Memory B cell (primary cell): ENCODE measurements around the gene SLC4A2.
"Not testable (repeated sequence)": the region's sequence is repeated elsewhere in the genome, so short reads cannot be mapped to it uniquely, and the experiment has no call there.

Source experiments
- ATAC-seq: fragments of 150-1000 bp; cut with Tn5 transposase; 2 replicates; pipeline ENCODE4 v1.10.0; 2021; ENCODE audit warnings: low read depth, mild to moderate bottlenecking, moderate library complexity
- DNase-seq, 2 donors: peaks; one replicate each; pipeline ENCODE4 v3.0.0; 2022; ENCODE audit warnings: low spot score in 2 of 2
- H3K27ac Mint-ChIP-seq: one replicate; pipeline ENCODE4 v1.8.0; 2022; ENCODE audit warnings: mild to moderate bottlenecking, moderate library complexity, mixed read lengths
- H3K27me3 Mint-ChIP-seq: one replicate; pipeline ENCODE4 v1.8.0; 2022; ENCODE audit warnings: mixed read lengths
- H3K36me3 Mint-ChIP-seq: one replicate; pipeline ENCODE4 v1.8.0; 2022; ENCODE audit warnings: mild to moderate bottlenecking, mixed read lengths
- H3K4me1 Mint-ChIP-seq: one replicate; pipeline ENCODE4 v1.8.0; 2022; ENCODE audit warnings: mixed read lengths
- H3K4me3 Mint-ChIP-seq: one replicate; pipeline ENCODE4 v1.8.0; 2022; ENCODE audit warnings: mild to moderate bottlenecking, moderate library complexity, mixed read lengths
- H3K9me3 Mint-ChIP-seq: one replicate; pipeline ENCODE4 v1.8.0; 2022; ENCODE audit warnings: mixed read lengths

The SLC4A2 gene, protein sequence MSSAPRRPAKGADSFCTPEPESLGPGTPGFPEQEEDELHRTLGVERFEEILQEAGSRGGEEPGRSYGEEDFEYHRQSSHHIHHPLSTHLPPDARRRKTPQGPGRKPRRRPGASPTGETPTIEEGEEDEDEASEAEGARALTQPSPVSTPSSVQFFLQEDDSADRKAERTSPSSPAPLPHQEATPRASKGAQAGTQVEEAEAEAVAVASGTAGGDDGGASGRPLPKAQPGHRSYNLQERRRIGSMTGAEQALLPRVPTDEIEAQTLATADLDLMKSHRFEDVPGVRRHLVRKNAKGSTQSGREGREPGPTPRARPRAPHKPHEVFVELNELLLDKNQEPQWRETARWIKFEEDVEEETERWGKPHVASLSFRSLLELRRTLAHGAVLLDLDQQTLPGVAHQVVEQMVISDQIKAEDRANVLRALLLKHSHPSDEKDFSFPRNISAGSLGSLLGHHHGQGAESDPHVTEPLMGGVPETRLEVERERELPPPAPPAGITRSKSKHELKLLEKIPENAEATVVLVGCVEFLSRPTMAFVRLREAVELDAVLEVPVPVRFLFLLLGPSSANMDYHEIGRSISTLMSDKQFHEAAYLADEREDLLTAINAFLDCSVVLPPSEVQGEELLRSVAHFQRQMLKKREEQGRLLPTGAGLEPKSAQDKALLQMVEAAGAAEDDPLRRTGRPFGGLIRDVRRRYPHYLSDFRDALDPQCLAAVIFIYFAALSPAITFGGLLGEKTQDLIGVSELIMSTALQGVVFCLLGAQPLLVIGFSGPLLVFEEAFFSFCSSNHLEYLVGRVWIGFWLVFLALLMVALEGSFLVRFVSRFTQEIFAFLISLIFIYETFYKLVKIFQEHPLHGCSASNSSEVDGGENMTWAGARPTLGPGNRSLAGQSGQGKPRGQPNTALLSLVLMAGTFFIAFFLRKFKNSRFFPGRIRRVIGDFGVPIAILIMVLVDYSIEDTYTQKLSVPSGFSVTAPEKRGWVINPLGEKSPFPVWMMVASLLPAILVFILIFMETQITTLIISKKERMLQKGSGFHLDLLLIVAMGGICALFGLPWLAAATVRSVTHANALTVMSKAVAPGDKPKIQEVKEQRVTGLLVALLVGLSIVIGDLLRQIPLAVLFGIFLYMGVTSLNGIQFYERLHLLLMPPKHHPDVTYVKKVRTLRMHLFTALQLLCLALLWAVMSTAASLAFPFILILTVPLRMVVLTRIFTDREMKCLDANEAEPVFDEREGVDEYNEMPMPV

DNA sequence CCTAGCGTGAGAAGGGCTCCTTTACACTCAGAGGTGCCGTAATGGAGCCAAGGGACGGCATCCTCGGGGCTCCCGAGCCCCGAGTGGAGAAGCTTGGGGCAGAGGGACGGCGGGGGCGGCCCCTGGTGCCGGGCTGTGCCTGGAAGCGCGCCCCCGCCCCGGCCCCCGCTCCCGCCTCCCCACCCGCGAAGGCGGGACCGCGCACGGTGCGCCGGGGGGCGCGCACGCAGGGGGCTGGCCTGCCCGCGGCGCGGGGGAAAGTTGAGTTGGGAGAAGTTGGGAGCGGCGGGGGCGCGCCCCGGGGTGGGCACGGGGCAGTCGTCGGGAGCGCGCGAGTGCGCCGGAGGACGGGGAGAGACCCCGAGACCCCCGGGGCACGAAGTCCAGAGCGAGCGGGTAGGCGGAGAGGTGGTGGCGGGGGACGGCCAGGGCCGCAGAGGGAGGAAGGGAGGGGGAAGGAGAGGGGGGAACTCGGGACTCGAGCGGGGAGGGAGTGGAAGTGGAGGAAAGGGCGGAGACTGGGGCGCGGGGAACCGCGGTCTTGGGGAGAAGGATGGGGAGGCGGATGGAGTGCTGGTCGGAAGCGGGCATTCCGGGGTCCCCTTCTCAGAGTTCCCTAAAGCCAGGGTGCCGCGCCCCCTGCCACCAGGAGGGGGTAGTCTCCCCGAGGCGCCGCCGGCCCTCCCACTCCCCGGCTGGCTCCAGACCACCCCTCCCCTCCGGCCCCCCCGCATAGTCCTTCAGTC is at the start of gene SLC4A2:
Gene SLC4A2 (plus strand): TSS at position 223 of the 746 bp plus-strand sequence. CDS start 2,399 bp downstream, outside the sequence.
- peak; percentile 44 for ATAC-seq
- Mint-ChIP-seq H3K4me1 (peaks cover 27% of the 10 kb centered on the region), H3K27ac (peak within 1 kb of the TSS; percentile 91), H3K27me3 (no peaks in the 10 kb centered on the region), H3K36me3 (no peaks in the 10 kb centered on the region), H3K9me3 (no peaks in the 10 kb centered on the region), H3K4me3 (peak within 1 kb of the TSS; percentile 93)
- DNase-seq: peak; percentile 70 to 90

DNA sequence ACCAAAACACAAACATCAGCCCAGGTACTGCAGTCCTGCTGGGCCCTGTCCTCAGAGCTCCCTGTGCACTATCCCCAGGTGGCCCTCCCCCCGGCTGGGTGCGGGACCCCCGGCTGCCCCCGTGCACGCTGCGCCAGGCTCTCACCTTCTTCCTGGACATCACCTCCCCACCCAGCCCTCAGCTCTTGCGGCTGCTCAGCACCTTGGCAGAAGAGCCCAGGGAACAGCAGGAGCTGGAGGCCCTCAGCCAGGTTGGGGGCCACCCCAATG is 49.4 kb upstream of the SLC4A2 start:
- Mint-ChIP-seq H3K4me3 (no peak overlapping the region), H3K27ac (peak overlapping the region; percentile 48), H3K36me3 (no peaks in the 10 kb centered on the region), H3K9me3 (no peaks in the 10 kb centered on the region), H3K4me1 (peaks cover 20% of the 10 kb centered on the region), H3K27me3 (peaks cover 2% of the 10 kb centered on the region)
- DNase-seq: no peak
- ATAC-seq: no peak

DNA sequence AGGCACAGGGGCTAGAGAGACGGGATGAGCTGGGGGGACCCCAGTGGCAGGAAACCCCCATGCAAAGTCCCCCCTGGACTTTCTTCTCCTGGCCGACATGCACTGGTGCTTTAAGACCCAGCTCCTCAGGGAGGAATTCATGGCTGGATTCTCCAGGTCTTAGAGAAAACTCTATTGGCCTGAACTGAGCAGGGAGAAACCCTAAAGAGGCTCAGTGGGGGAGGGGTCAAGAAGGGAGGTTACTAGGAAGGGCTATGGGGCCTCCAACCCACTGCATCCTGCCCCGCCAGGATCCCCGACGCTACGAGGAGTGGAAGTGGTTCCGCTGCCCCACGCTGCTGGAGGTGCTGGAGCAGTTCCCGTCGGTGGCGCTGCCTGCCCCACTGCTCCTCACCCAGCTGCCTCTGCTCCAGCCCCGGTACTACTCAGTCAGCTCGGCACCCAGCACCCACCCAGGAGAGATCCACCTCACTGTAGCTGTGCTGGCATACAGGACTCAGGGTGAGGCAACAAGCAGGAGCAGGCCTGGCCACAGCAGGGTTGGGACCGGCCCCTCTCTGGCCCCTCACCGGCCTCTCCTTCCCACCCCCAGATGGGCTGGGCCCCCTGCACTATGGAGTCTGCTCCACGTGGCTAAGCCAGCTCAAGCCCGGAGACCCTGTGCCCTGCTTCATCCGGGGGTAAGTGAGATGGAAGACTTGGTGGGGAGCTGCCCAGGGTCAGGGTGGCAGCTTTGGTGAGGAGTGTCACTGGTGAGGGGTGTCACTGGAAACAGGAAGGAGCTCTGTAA is 48.9 kb upstream of the SLC4A2 start:
- Mint-ChIP-seq H3K4me3 (no peak overlapping the region), H3K9me3 (no peaks in the 10 kb centered on the region), H3K36me3 (no peaks in the 10 kb centered on the region), H3K27me3 (peaks cover 2% of the 10 kb centered on the region), H3K4me1 (peaks cover 25% of the 10 kb centered on the region), H3K27ac (peak overlapping the region; percentile 48)
- no peak for ATAC-seq
- DNase-seq: no peak

DNA sequence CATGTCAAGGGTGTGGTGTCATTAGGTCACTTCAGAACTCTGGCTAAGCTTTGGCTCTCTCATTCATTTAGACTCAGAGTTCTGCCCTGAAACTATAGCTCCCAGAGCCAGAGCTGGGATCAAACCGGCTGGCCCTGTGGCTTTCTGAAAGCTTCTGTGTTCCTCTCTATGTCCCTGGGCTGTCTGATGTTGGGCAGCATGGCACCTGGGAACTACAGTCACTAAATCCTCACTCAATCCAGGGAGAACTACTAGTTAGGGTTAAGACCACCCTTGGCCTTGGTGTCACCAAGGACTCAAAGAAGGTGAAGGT is 48.3 kb upstream of the SLC4A2 start:
- H3K9me3 Mint-ChIP-seq: no peaks in the 10 kb centered on the region
- H3K27ac Mint-ChIP-seq: peak overlapping the region; percentile 48
- H3K4me1 Mint-ChIP-seq: peaks cover 25% of the 10 kb centered on the region
- H3K27me3 Mint-ChIP-seq: peaks cover 2% of the 10 kb centered on the region
- DNase-seq: no peak
- ATAC-seq: no peak
- H3K36me3 Mint-ChIP-seq: no peaks in the 10 kb centered on the region
- no peak overlapping the region for H3K4me3 Mint-ChIP-seq

DNA sequence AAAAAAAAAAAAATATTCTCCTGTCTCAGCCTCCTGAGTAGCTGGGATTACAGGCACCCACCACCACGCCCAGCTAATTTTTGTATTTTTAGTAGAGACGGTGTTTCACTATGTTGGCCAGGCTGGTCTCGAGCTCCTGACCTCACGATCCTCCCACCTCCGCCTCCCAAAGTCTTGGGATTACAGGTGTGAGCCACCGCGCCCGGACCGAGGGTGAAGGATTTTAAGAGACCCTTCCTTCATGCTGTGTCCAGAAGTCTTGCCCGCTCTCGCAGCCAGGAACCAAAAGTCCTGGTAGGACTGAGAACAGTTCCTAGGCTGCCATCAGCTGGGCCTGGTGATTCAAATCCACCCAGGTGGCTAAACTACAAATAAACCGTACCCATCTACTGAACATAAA is 47.8 kb upstream of the SLC4A2 start:
- not testable (repeated sequence) for H3K27me3 Mint-ChIP-seq, DNase-seq, H3K36me3 Mint-ChIP-seq, H3K4me3 Mint-ChIP-seq, H3K27ac Mint-ChIP-seq, H3K9me3 Mint-ChIP-seq, ATAC-seq
- H3K4me1 Mint-ChIP-seq: peaks cover 25% of the 10 kb centered on the region

DNA sequence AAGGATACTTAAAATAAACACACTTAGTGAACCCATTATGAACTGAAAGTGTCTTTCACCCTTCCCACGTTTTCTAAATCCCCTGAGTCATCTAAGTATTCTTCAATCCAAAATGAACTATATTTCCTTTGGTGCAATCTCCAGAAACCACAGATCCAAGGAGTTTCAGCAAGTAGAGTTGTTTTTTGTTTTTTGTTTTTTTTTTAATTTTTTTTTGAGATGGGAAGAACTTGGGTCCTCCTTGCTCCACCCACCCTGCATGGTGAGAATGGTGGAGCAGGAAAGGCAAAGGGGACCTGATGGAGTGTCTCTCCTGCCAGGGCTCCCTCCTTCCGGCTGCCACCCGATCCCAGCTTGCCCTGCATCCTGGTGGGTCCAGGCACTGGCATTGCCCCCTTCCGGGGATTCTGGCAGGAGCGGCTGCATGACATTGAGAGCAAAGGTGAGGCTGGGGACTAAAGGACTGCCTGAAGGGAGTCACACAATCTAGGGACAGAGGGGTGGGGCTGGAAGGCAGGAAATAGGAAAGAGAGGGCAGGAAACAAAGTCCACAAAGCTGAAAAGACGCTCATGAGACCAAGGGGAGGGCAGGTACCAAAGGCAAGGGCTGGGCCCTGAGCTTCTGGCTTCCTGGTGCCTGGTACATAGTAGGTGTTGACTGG is 47.2 kb upstream of the SLC4A2 start:
- Mint-ChIP-seq H3K36me3 (no peaks in the 10 kb centered on the region), H3K4me1 (peaks cover 25% of the 10 kb centered on the region), H3K27ac (peak overlapping the region; percentile 98), H3K4me3 (peak overlapping the region; percentile 36), H3K27me3 (peaks cover 2% of the 10 kb centered on the region), H3K9me3 (no peaks in the 10 kb centered on the region)
- DNase-seq: no peak
- ATAC-seq: no peak

DNA sequence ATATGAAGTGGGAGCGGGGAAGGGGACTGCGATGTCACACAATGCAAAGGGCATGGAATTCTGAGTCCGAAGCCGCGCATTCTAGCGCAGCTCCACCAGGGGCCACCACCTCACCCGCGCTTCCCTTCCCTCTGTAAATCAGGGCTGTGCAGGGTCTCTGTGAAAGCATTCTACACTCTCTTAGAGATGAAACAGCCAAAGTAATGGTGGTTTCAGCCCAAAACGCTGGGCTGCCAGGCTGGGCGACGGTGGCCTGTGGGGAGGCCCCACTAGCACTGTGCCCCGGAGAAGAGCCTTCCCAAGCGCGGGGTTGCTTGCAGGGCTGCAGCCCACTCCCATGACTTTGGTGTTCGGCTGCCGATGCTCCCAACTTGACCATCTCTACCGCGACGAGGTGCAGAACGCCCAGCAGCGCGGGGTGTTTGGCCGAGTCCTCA is 46.5 kb upstream of the SLC4A2 start:
- Mint-ChIP-seq H3K27me3 (peaks cover 1% of the 10 kb centered on the region), H3K4me3 (no peak overlapping the region), H3K27ac (peak overlapping the region; percentile 98), H3K36me3 (no peaks in the 10 kb centered on the region), H3K4me1 (peaks cover 29% of the 10 kb centered on the region), H3K9me3 (no peaks in the 10 kb centered on the region)
- peak; percentile 8 for ATAC-seq
- DNase-seq: no peak

DNA sequence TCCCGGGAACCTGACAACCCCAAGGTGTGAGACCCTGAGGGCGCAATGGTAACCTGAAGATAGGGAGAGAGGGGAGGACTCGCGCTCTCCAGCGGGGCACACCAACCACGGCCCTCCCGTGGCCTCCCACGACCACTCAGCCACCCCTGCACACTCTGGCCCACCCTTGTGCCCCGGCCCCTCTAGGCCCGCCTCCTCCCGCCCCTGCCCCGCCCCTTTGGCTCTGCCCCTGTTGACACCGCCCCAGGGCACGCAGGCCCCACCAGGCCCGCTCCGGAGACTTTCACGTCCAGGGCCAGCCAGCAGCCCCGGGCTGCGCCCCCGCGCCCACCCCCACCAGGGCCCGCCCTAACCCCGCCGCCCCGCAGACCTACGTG is 46.0 kb upstream of the SLC4A2 start:
- H3K36me3 Mint-ChIP-seq: no peaks in the 10 kb centered on the region

DNA sequence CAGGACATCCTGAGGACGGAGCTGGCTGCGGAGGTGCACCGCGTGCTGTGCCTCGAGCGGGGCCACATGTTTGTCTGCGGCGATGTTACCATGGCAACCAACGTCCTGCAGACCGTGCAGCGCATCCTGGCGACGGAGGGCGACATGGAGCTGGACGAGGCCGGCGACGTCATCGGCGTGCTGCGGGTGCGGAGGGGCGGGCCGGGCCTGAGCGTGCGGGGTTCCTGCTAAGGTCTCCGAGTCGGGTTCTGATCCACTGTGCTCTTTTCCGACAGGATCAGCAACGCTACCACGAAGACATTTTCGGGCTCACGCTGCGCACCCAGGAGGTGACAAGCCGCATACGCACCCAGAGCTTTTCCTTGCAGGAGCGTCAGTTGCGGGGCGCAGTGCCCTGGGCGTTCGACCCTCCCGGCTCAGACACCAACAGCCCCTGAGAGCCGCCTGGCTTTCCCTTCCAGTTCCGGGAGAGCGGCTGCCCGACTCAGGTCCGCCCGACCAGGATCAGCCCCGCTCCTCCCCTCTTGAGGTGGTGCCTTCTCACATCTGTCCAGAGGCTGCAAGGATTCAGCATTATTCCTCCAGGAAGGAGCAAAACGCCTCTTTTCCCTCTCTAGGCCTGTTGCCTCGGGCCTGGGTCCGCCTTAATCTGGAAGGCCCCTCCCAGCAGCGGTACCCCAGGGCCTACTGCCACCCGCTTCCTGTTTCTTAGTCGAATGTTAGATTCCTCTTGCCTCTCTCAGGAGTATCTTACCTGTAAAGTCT is 45.5 kb upstream of the SLC4A2 start:
- H3K27me3 Mint-ChIP-seq: peaks cover 3% of the 10 kb centered on the region
- peaks cover 35% of the 10 kb centered on the region for H3K4me1 Mint-ChIP-seq
- ATAC-seq (peak; percentile 72), DNase-seq (peak; percentile 85 to 89)
- no peaks in the 10 kb centered on the region for H3K9me3 Mint-ChIP-seq
- H3K4me3 Mint-ChIP-seq: peak overlapping the region; percentile 98
- peak overlapping the region; percentile 98 for H3K27ac Mint-ChIP-seq
- no peaks in the 10 kb centered on the region for H3K36me3 Mint-ChIP-seq

More for the DNA sequence above, 46.0 kb upstream of the SLC4A2 start:
- H3K4me3 Mint-ChIP-seq: peak overlapping the region; percentile 98
- H3K9me3 Mint-ChIP-seq: no peaks in the 10 kb centered on the region
- no peak for ATAC-seq
- no peak for DNase-seq
- peaks cover 31% of the 10 kb centered on the region for H3K4me1 Mint-ChIP-seq
- H3K27ac Mint-ChIP-seq: peak overlapping the region; percentile 98
- H3K27me3 Mint-ChIP-seq: no peaks in the 10 kb centered on the region

DNA sequence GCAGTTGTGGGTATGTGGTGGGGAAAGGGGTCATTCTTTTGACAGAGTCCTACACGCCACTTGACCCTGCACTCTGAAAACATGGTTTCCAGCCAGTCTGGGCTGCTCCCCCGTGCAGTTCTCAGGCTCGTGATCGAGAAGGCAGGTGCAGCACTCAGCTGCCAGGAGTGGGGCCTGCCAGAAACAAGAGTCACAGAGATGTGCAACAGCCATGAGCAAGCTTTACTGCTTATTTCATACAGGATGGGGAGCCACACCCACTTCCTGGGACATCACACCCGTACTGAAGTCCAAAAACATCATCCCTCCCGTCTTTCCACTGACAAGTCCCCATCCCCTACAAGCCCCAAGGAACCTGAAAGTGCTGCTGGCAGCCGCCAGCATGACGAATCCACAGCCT is 44.4 kb upstream of the SLC4A2 start:
- H3K27me3 Mint-ChIP-seq: peaks cover 6% of the 10 kb centered on the region
- peak overlapping the region; percentile 49 for H3K4me3 Mint-ChIP-seq
- DNase-seq (no peak), ATAC-seq (no peak)
- peak overlapping the region; percentile 98 for H3K27ac Mint-ChIP-seq
- no peaks in the 10 kb centered on the region for H3K9me3 Mint-ChIP-seq
- peaks cover 39% of the 10 kb centered on the region for H3K4me1 Mint-ChIP-seq
- no peaks in the 10 kb centered on the region for H3K36me3 Mint-ChIP-seq

DNA sequence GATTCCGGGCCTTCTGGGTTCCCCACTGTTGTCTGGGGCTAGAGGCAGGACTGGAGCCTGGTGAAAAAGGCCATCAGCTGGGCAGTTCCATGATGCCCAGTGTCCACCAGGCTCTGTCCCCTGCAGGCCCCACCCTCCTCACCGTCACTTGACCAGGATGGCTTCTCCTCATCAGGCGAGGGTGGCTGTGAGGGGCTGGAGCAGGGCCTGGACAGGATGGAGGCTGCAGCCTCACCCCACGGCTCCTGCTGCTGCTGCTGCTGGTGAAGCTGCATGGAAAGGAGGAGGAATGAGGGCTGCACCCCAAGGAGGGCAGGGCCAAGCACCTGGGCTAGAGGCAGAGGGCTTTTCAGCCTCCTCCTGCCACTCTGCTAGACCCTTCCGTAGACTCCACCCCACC is 43.4 kb upstream of the SLC4A2 start:
- Mint-ChIP-seq H3K4me1 (peaks cover 36% of the 10 kb centered on the region), H3K4me3 (no peak overlapping the region), H3K27me3 (peaks cover 9% of the 10 kb centered on the region), H3K36me3 (no peaks in the 10 kb centered on the region), H3K9me3 (no peaks in the 10 kb centered on the region), H3K27ac (peak overlapping the region; percentile 98)
- no peak for ATAC-seq
- no peak for DNase-seq

DNA sequence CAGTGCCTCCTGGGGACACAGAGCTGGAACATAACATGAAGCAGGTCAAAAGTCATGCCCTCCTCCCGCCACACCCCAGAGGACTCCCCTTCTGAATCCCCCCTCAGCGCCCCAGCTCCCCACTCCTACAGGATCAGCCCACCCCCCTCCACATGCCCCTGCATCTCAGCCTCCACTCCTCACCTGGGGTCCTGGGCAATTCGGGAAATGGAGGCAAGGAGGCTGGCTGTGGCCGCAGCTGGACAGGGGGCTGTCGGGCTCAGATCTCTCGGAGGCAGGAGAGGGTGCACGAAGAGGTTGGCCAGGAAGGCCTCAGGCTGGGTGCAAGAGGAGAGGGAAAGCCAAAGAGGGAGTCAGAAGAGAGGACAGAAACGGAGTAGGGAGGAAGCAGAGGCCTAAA is 42.9 kb upstream of the SLC4A2 start:
- Mint-ChIP-seq H3K27ac (peak overlapping the region; percentile 46), H3K36me3 (no peaks in the 10 kb centered on the region), H3K4me3 (no peak overlapping the region), H3K9me3 (no peaks in the 10 kb centered on the region), H3K4me1 (peaks cover 34% of the 10 kb centered on the region), H3K27me3 (peaks cover 13% of the 10 kb centered on the region)
- DNase-seq (no peak), ATAC-seq (no peak)
